Epithelial cell of proximal tubule (primary cell): ENCODE measurements around the gene FBXO45. TPM values are rescaled to one million over a fixed set of nuclear protein-coding genes. Genes with fewer than 3 reads are reported as not detected.
"Not testable (repeated sequence)": the region's sequence is repeated elsewhere in the genome, so short reads cannot be mapped to it uniquely, and the experiment has no call there.

ENCODE experiments used
- DNase-seq: peaks from one replicate; pipeline ENCODE4 v3.0.0-alpha.2; 2011; ENCODE audit warnings: low read depth
- H3K4me3 ChIP-seq: 2 replicates; pipeline ENCODE4 v1.5.1; 2011; ENCODE audit warnings: low read depth, mild to moderate bottlenecking, low read length
- total RNA-seq: library from RNA; depleted of rRNA; stranded (reverse); fragments of >200 nt; gene quantifications from 2 replicates; pipeline ENCODE4 v1.2.3, GENCODE V29; 2015
- TF ChIP-seq, protein P1 (sequence below): conservative IDR thresholded peaks from 2 replicates; pipeline ENCODE4 v1.5.1; 2012; ENCODE audit warnings: low read depth, mild to moderate bottlenecking, low read length

The FBXO45 gene
- total RNA-seq, 1 donor from 2014 or later, result 7.8 TPM

GRCh38 chr3:196557236-196557635 is 11.2 kb upstream of the FBXO45 start:
- DNase-seq, result no peak
- TF ChIP-seq, protein P1, sequence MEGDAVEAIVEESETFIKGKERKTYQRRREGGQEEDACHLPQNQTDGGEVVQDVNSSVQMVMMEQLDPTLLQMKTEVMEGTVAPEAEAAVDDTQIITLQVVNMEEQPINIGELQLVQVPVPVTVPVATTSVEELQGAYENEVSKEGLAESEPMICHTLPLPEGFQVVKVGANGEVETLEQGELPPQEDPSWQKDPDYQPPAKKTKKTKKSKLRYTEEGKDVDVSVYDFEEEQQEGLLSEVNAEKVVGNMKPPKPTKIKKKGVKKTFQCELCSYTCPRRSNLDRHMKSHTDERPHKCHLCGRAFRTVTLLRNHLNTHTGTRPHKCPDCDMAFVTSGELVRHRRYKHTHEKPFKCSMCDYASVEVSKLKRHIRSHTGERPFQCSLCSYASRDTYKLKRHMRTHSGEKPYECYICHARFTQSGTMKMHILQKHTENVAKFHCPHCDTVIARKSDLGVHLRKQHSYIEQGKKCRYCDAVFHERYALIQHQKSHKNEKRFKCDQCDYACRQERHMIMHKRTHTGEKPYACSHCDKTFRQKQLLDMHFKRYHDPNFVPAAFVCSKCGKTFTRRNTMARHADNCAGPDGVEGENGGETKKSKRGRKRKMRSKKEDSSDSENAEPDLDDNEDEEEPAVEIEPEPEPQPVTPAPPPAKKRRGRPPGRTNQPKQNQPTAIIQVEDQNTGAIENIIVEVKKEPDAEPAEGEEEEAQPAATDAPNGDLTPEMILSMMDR, result no peak
- no peak overlapping the region for H3K4me3 ChIP-seq

DNA sequence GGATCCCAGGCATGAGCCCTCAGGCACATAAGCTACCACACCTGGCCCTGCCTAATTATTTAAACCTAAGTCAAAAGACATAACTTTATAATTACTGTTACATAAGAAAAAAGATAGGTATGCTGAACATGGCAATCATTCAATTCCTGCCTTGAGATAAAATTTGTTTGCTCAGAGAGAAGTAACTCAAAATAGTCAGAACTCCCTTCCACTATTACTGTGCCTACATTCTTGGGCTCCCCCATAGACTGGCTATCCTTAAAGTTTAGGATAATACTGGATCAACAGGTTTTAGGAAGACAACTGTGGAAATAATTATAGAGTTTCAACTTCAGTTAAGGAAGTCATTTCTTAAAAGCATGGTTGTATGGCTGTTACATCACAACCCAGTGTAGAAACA is 10.0 kb upstream of the FBXO45 start:
- TF ChIP-seq, protein P1, result no peak
- no peak for DNase-seq
- no peak overlapping the region for H3K4me3 ChIP-seq

DNA sequence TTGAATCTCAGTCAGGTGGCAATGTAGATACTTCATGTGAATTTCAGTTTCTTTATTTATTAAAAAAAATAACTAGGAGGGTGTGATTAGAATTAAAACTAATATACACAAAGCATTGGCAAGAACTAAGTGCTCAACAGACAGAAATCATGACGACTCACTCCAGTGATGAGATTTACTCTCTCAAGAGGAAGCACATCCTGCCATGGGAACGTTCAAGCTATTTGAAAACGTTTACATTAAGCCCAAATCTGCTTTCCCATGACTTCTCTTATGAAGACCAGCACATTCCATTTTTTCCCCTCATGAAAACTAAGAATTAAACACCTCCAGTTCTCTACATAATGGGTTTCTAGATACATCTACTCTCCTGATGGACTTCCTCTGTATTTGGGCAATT is 8.6 kb upstream of the FBXO45 start:
- no peak for DNase-seq
- TF ChIP-seq, protein P1, result no peak

DNA sequence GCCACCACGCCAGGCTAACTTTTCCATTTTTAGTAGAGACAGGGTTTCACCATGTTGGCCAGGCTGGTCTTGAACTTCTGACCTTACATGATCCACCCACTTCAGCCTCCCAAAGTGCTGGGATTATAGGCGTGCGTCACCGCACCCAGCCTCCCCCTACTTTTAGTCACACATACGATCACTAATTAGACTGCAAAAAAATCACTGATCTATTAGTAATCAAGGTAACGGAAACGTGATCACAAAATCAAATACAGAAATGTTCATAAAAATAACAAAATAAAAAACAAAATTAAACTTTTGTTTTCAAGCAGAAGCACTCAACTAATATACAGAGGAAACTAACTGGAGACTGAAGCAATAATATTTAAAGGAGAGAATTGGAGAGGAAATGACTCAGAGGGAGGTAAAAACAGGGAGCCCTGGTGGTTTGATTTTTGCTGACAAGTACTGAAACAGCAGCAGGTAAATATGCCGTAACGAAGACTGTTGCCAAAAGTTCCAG is 4.7 kb upstream of the FBXO45 start:
- no peak for DNase-seq
- TF ChIP-seq, protein P1, result no peak
- H3K4me3 ChIP-seq, result no peak overlapping the region

More for the DNA sequence above, 8.6 kb upstream of the FBXO45 start:
- no peak overlapping the region for H3K4me3 ChIP-seq

DNA sequence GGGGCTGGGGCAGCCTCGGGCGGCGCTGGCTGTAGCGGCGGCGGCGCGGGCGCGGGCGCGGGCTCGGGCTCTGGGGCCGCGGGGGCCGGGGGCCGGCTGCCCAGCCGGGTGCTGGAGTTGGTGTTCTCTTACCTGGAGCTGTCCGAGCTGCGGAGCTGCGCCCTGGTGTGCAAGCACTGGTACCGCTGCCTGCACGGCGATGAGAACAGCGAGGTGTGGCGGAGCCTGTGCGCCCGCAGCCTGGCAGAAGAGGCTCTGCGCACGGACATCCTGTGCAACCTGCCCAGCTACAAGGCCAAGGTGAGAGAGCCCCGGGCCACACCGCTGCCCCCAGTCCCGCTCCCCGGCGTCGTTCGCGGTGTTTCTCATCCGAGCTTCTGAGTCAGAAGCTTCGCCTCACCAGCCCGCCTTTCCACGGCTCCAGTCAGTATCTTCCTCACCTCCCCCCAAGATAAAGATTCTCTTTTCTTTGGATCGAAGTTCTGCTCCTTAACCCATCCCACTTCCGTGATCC is 600 bp downstream of the FBXO45 start:
- no peak for DNase-seq
- TF ChIP-seq, protein P1, result no peak
- H3K4me3 ChIP-seq, result peak overlapping the region; percentile 73

- not testable (repeated sequence) for DNase-seq
Measured at GRCh38 chr3:196570332-196570731, 1.9 kb downstream of the FBXO45 start.

GRCh38 chr3:196572389-196572788 is 3.9 kb downstream of the FBXO45 start:
- DNase-seq, result no peak
- TF ChIP-seq, protein P1, result no peak
- no peak overlapping the region for H3K4me3 ChIP-seq

More at GRCh38 chr3:196570332-196570731, 1.9 kb downstream of the FBXO45 start:
- not testable (repeated sequence) for H3K4me3 ChIP-seq
